Spleen (tissue), 11 donors: ENCODE measurements around the gene NOS1AP. TPM values are rescaled to one million over a fixed set of nuclear protein-coding genes. Genes with fewer than 3 reads are reported as not detected.

Source experiments
- DNase-seq: peaks from one replicate; pipeline ENCODE4 v3.0.0-alpha.2; 2020
- H3K27ac ChIP-seq, 8 donors: fragments of 200-600 bp; sonication (generic) in 7 of 8; 1 replicate in 4 of 8; 2 replicates in 4 of 8; pipeline versions ENCODE4 v1.5.0 to v1.8.0; 2016 to 2021; ENCODE audit warnings: inconsistent platforms in 4 of 8, mild to moderate bottlenecking in 4 of 8, moderate library complexity in 1 of 8
- H3K27me3 ChIP-seq, 7 donors: fragments of 200-600 bp; sonication (generic) in 6 of 7; replicated peaks in 1 of 7; 1 replicate in 4 of 7; 2 replicates in 3 of 7; pipeline versions ENCODE4 v1.5.0 to v1.8.0; 2016 to 2021; ENCODE audit warnings: inconsistent platforms in 3 of 7, mild to moderate bottlenecking in 1 of 7
- H3K36me3 ChIP-seq, 6 donors: fragments of 200-600 bp; sonication (generic) in 5 of 6; 1 replicate in 4 of 6; 2 replicates in 2 of 6; pipeline versions ENCODE4 v1.5.0 to v1.8.0; 2016 to 2021; ENCODE audit warnings: inconsistent platforms in 2 of 6
- H3K4me1 ChIP-seq, 6 donors: fragments of 200-600 bp; sonication (generic) in 5 of 6; 1 replicate in 3 of 6; 2 replicates in 3 of 6; pipeline versions ENCODE4 v1.5.0 to v1.8.0; 2016 to 2021; ENCODE audit warnings: inconsistent platforms in 3 of 6
- H3K4me3 ChIP-seq, 8 donors: fragments of 200-600 bp; sonication (generic) in 7 of 8; 1 replicate in 4 of 8; 2 replicates in 4 of 8; pipeline versions ENCODE4 v1.5.0 to v1.8.0; 2016 to 2021; ENCODE audit warnings: inconsistent platforms in 4 of 8, mild to moderate bottlenecking in 4 of 8, moderate library complexity in 2 of 8
- H3K9me3 ChIP-seq, 8 donors: fragments of 200-600 bp; sonication (generic) in 7 of 8; 1 replicate in 4 of 8; 2 replicates in 4 of 8; pipeline versions ENCODE4 v1.5.0 to v1.8.0; 2016 to 2021; ENCODE audit warnings: inconsistent platforms in 4 of 8
- CTCF ChIP-seq, 11 experiments: fragments of 200-600 bp in 7 of 11; fragments of 450-650 bp in 4 of 11; sonication (generic) in 4 of 11; IDR thresholded peaks in 8 of 11; conservative IDR thresholded peaks in 3 of 11; 1 replicate in 7 of 11; 2 replicates in 4 of 11; pipeline versions ENCODE4 v1.4.0 to v1.8.0; 2016 to 2021; ENCODE audit warnings: antibody characterized with exemption in 11 of 11, inconsistent platforms in 4 of 11, mild to moderate bottlenecking in 1 of 11
- POLR2A ChIP-seq, 3 donors: fragments of 450-650 bp; IDR thresholded peaks; one replicate each; pipeline ENCODE4 v1.5.1; 2017; ENCODE audit warnings: antibody characterized with exemption in 3 of 3, mild to moderate bottlenecking in 1 of 3
- POLR2AphosphoS5 ChIP-seq, 3 donors: sonication (generic); formaldehyde crosslinking; IDR thresholded peaks; one replicate each; pipeline ENCODE4 v1.5.1; 2017; ENCODE audit warnings: antibody characterized with exemption in 3 of 3
- WGBS, 5 donors: extraction: QIAGEN DNeasy Blood & Tissue Kit in 3 of 5; methylation state at CpG; one replicate each; pipeline versions ENCODE4 v1.1.5 to v1.1.7; 2013 to 2018; 5-methylcytosine and 5-hydroxymethylcytosine counted together
- intact Hi-C: fragments of 100-400 bp; cut with DNase I; formaldehyde crosslinking; loops from one replicate; pipeline ENCODE4 v1.15.0; 2023; ENCODE audit warnings: low total_unique reads
- polyA plus RNA-seq, 3 donors: library from polyadenylated mRNA; stranded (reverse); fragments of 200-250 nt; gene quantifications; one replicate each; pipeline ENCODE4 v1.2.1, GENCODE V29; 2013
- total RNA-seq, 7 donors: library from RNA; depleted of rRNA in 3 of 7; stranded (reverse); fragments of >200 nt in 3 of 7; fragmentation: NEBNext Ultra II Directional in 4 of 7; extraction: Animal tissue kit (Norgen Biotek cat#: 25700) in 4 of 7; gene quantifications; one replicate each; pipeline versions ENCODE4 v1.1.0 to v1.2.1, GENCODE V29; 2016 to 2021
- donor health status: healthy with polysubstance abuse.
- donor health status: DM: no; HTN: no; CAD: no; lungs with moderate emphysema.
- donor health status: DM: no; HTN: no; CAD: no.
- donor health status: Bipolar disorder and iron deficiency.
- donor health status: healthy.
- donor health status: DM: no; HTN: no; CAD: no.
- donor health status: DM: yes; HTN: yes; CAD: no.

The NOS1AP gene
- total and polyA plus RNA-seq, 10 donors = 0.16 to 1.7 (median 0.60) TPM; not detected in 2

GRCh38 chr1:162028726-162029125, 40.8 kb upstream of the NOS1AP start:
- no peaks in the 10 kb centered on the region for H3K9me3 ChIP-seq
- no peaks in the 10 kb centered on the region for H3K36me3 ChIP-seq
- H3K27me3 ChIP-seq = peaks cover 0 to 62% (median 9%) of the 10 kb centered on the region in 7 donors
- WGBS, 5 donors = 37 to 50% (median 41%) methylated on average over 6 of the region's 6 CpGs
- no peak for TF ChIP-seq CTCF (IDR thresholded peaks at IDR 0.05 in 8 of 11, conservative IDR thresholded peaks at IDR 0.05 in 3 of 11)
- no peak for TF ChIP-seq POLR2AphosphoS5 (IDR thresholded peaks at IDR 0.05)
- TF ChIP-seq POLR2A (IDR thresholded peaks at IDR 0.05) = no peak
- no peak for DNase-seq
- peaks cover 0 to 11% (median 8%) of the 10 kb centered on the region in 6 donors for H3K4me1 ChIP-seq
- no peak overlapping the region for H3K4me3 ChIP-seq
- no peak overlapping the region for H3K27ac ChIP-seq
- intact Hi-C loops = no loop called here

- WGBS, 5 donors = 47 to 63% (median 60%) methylated on average over 4 of the region's 4 CpGs
- H3K4me1 ChIP-seq = peaks cover 0 to 7% (median 4%) of the 10 kb centered on the region in 6 donors
- no peak for TF ChIP-seq POLR2AphosphoS5 (IDR thresholded peaks at IDR 0.05)
- no peak for TF ChIP-seq POLR2A (IDR thresholded peaks at IDR 0.05)
- no peak for TF ChIP-seq CTCF (IDR thresholded peaks at IDR 0.05 in 8 of 11, conservative IDR thresholded peaks at IDR 0.05 in 3 of 11)
- no peak overlapping the region for H3K4me3 ChIP-seq
- no peaks in the 10 kb centered on the region for H3K36me3 ChIP-seq
- peaks cover 0 to 62% (median 9%) of the 10 kb centered on the region in 7 donors for H3K27me3 ChIP-seq
- no peaks in the 10 kb centered on the region for H3K9me3 ChIP-seq
- DNase-seq = no peak
- intact Hi-C loops = no loop called here
- H3K27ac ChIP-seq = no peak overlapping the region
Observed at GRCh38 chr1:162029157-162029556, 40.3 kb upstream of the NOS1AP start.

GRCh38 chr1:162030759-162031280, 38.7 kb upstream of the NOS1AP start:
- 80 to 94% (median 91%) methylated on average over 3 of the region's 3 CpGs for WGBS, 5 donors
- peaks cover 0 to 61% (median 2%) of the 10 kb centered on the region in 7 donors for H3K27me3 ChIP-seq
- intact Hi-C loops = loop anchor here (10.0 kb wide), 1 partner anchor 236 kb away; no protein-coding TSS in a partner anchor
- no peak overlapping the region for H3K4me3 ChIP-seq
- H3K9me3 ChIP-seq = no peaks in the 10 kb centered on the region
- H3K4me1 ChIP-seq = no peaks in the 10 kb centered on the region
- no peak for DNase-seq
- TF ChIP-seq POLR2AphosphoS5 (IDR thresholded peaks at IDR 0.05) (no peak), POLR2A (IDR thresholded peaks at IDR 0.05) (no peak), CTCF (IDR thresholded peaks at IDR 0.05 in 8 of 11, conservative IDR thresholded peaks at IDR 0.05 in 3 of 11) (no peak)
- H3K27ac ChIP-seq = no peak overlapping the region
- no peaks in the 10 kb centered on the region for H3K36me3 ChIP-seq

GRCh38 chr1:162033428-162033827, 36.1 kb upstream of the NOS1AP start:
- no peak overlapping the region for H3K4me3 ChIP-seq
- 59 to 73% (median 68%) methylated on average over 5 to 6 of the region's 6 CpGs for WGBS, 5 donors
- H3K27ac ChIP-seq = no peak overlapping the region
- no peak for DNase-seq
- no peaks in the 10 kb centered on the region for H3K36me3 ChIP-seq
- no peak for TF ChIP-seq POLR2AphosphoS5 (IDR thresholded peaks at IDR 0.05)
- H3K27me3 ChIP-seq = peaks cover 0 to 59% (median 0%) of the 10 kb centered on the region in 7 donors
- intact Hi-C loops = loop anchor here (10.0 kb wide), 1 partner anchor 239 kb away; no protein-coding TSS in a partner anchor
- no peaks in the 10 kb centered on the region for H3K9me3 ChIP-seq
- no peaks in the 10 kb centered on the region for H3K4me1 ChIP-seq
